Osteoblast (primary cell): Measurements from ENCODE around the gene CDK18. TPM values are rescaled to one million over a fixed set of nuclear protein-coding genes. Genes with fewer than 3 reads are reported as not detected.
A peak's percentile ranks its signal among the peaks of the same experiment; 100 is the strongest.

Experiments used
- DNase-seq: peaks from one replicate; pipeline ENCODE4 v3.0.0; 2011; ENCODE audit warnings: low spot score, mixed read lengths; ENCODE audit not compliant: insufficient read length; ENCODE audit errors: missing footprints
- H2AFZ ChIP-seq: 2 replicates; pipeline ENCODE4 v1.6.0; 2011; ENCODE audit warnings: mild to moderate bottlenecking, low read length
- H3K27ac ChIP-seq: 2 replicates; pipeline ENCODE4 v1.5.1; 2011; ENCODE audit warnings: mild to moderate bottlenecking, low read depth, low read length, moderate library complexity
- H3K27me3 ChIP-seq: 2 replicates; pipeline ENCODE4 v1.6.0; 2012; ENCODE audit warnings: mild to moderate bottlenecking, control low read depth, inconsistent platforms, low read length, moderate library complexity; ENCODE audit not compliant: insufficient read depth
- H3K36me3 ChIP-seq: 2 replicates; pipeline ENCODE4 v1.5.1; 2011; ENCODE audit warnings: mild to moderate bottlenecking, low read length, control low read depth, moderate library complexity; ENCODE audit not compliant: insufficient read depth
- H3K4me1 ChIP-seq: 2 replicates; pipeline ENCODE4 v1.5.1; 2011; ENCODE audit warnings: mild to moderate bottlenecking, low read length, control low read depth, moderate library complexity; ENCODE audit not compliant: insufficient read depth
- H3K4me2 ChIP-seq: 2 replicates; pipeline ENCODE4 v1.6.0; 2011; ENCODE audit warnings: mild to moderate bottlenecking, low read length; ENCODE audit not compliant: insufficient read depth
- H3K4me3 ChIP-seq: fragments of 200-600 bp; sonication (generic); 3 replicates; pipeline ENCODE4 v1.5.1; 2012; ENCODE audit warnings: mild to moderate bottlenecking, low read length, inconsistent platforms; ENCODE audit not compliant: insufficient read depth
- H3K79me2 ChIP-seq: 2 replicates; pipeline ENCODE4 v1.6.0; 2012; ENCODE audit warnings: mild to moderate bottlenecking, low read length, control low read depth, inconsistent platforms; ENCODE audit not compliant: insufficient read depth
- H3K9me3 ChIP-seq: 2 replicates; pipeline ENCODE4 v1.5.1; 2011; ENCODE audit warnings: low read depth, low read length, control low read depth
- H4K20me1 ChIP-seq: 2 replicates; pipeline ENCODE4 v1.6.0; 2012; ENCODE audit warnings: mild to moderate bottlenecking, low read length, control low read depth; ENCODE audit not compliant: insufficient read depth
- total RNA-seq: library from RNA; depleted of rRNA; stranded (reverse); fragments of >200 nt; gene quantifications from 2 replicates; pipeline ENCODE4 v1.2.3, GENCODE V29; 2012
- TF ChIP-seq, protein P1 (sequence below): IDR thresholded peaks from 2 replicates; pipeline ENCODE4 v1.5.1; 2011; ENCODE audit warnings: mild to moderate bottlenecking, low read depth, low read length, moderate library complexity; ENCODE audit errors: extremely low read depth

CDK18 gene
- total RNA-seq, 1 donor = 0.72 TPM

DNA sequence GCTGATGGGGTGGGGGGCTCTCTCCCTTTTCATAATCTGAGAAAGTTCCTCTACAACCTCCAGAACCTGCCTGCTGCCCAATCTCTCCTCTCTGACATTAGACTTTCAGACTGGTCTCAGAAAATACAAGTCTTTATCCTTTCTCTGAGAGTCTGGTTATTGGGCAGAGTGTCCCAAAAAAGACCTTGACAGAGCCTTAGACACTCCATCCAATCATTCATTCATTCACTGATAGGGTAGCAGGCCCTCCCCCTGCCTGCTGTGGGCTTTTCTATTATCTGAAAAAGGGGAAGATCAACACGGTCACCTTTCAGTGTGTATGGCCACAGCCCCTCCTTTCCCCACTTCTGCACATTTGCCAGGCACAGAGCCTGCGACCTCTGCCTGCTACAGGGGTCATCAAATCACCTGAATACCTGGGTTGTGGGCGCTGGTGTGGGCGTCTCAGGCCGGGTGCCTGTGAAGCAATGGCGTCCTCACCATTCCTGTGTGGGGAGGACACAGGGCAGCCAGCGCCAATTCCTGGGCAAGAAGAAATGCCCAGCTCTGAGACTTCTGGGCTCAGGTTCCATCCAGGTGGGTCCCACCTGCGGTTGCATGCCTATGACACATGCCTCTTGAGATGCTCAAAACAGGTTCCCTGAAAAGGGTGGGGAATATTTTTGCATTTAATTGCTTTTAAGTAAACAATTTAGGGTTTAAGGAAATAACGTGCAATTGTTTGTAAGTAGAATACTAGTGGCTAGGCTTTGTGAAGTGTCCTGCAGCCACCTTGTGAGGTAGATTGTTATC is 74.5 kb downstream of the CDK18 start:
- H3K79me2 ChIP-seq = no peaks in the 10 kb centered on the region
- H3K36me3 ChIP-seq = no peaks in the 10 kb centered on the region
- H3K4me3 ChIP-seq = no peak overlapping the region
- H3K9me3 ChIP-seq = no peaks in the 10 kb centered on the region
- no peak overlapping the region for H3K27ac ChIP-seq
- peaks cover 80% of the 10 kb centered on the region for H3K27me3 ChIP-seq
- H3K4me2 ChIP-seq = no peak overlapping the region
- H2AFZ ChIP-seq = no peak overlapping the region
- H3K4me1 ChIP-seq = no peaks in the 10 kb centered on the region
- H4K20me1 ChIP-seq = no peaks in the 10 kb centered on the region
- TF ChIP-seq, protein P1, sequence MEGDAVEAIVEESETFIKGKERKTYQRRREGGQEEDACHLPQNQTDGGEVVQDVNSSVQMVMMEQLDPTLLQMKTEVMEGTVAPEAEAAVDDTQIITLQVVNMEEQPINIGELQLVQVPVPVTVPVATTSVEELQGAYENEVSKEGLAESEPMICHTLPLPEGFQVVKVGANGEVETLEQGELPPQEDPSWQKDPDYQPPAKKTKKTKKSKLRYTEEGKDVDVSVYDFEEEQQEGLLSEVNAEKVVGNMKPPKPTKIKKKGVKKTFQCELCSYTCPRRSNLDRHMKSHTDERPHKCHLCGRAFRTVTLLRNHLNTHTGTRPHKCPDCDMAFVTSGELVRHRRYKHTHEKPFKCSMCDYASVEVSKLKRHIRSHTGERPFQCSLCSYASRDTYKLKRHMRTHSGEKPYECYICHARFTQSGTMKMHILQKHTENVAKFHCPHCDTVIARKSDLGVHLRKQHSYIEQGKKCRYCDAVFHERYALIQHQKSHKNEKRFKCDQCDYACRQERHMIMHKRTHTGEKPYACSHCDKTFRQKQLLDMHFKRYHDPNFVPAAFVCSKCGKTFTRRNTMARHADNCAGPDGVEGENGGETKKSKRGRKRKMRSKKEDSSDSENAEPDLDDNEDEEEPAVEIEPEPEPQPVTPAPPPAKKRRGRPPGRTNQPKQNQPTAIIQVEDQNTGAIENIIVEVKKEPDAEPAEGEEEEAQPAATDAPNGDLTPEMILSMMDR = no peak
- DNase-seq = peak; percentile 41

DNA sequence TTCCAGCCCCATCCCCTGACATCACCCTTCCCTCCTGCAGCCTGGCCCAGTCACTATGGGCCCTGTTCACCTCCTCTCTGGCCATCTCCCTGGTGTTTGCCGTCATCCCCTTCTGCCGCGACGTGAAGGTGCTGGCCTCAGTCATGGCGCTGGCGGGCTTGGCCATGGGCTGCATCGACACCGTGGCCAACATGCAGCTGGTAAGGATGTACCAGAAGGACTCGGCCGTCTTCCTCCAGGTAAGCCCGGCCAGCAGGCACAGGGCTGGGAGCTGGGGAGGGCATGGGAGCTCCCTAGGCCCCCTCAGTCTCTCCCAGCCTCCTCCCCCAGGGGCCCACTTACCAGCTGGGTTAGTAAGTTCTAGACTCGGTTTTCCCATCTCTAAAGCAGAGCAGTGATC is 75.2 kb downstream of the CDK18 start:
- H4K20me1 ChIP-seq = no peaks in the 10 kb centered on the region
- peak; percentile 58 for DNase-seq
- H3K36me3 ChIP-seq = no peaks in the 10 kb centered on the region
- no peak overlapping the region for H3K27ac ChIP-seq
- H3K4me1 ChIP-seq = no peaks in the 10 kb centered on the region
- H3K9me3 ChIP-seq = no peaks in the 10 kb centered on the region
- no peak overlapping the region for H2AFZ ChIP-seq
- H3K79me2 ChIP-seq = no peaks in the 10 kb centered on the region
- TF ChIP-seq, protein P1 = no peak
- no peak overlapping the region for H3K4me3 ChIP-seq
- H3K27me3 ChIP-seq = peaks cover 75% of the 10 kb centered on the region
- H3K4me2 ChIP-seq = no peak overlapping the region

DNA sequence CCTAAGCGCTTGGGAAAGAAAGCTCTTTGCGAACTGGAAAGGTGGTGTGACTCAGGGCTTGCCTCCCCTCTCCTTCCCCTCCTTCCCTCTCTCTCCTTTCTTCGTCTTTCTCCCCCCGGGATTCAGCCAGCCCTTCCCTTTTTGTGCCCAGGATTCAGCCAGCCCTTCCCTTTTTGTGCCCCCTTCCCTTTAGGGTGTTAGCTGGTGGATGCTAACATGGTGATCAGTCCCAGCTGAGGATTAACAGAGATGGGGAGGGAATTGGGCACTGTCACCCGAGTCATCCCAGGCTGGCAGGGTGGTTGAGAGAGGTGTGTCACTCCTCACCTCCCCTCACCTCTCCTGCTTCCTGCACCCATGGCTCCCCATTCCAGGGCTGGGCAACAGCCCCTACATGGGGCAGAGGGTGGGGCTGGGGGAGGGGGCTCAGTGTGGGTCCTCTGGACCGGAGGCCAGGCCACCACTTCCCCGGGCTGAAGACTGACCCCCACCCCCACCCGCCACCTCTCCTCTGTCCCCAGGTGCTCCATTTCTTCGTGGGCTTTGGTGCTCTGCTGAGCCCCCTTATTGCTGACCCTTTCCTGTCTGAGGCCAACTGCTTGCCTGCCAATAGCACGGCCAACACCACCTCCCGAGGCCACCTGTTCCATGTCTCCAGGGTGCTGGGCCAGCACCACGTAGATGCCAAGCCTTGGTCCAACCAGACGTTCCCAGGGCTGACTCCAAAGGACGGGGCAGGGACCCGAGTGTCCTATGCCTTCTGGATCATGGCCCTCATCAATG is 75.9 kb downstream of the CDK18 start:
- no peaks in the 10 kb centered on the region for H4K20me1 ChIP-seq
- no peaks in the 10 kb centered on the region for H3K4me1 ChIP-seq
- no peaks in the 10 kb centered on the region for H3K36me3 ChIP-seq
- TF ChIP-seq, protein P1 = no peak
- no peak overlapping the region for H3K27ac ChIP-seq
- H3K9me3 ChIP-seq = no peaks in the 10 kb centered on the region
- no peaks in the 10 kb centered on the region for H3K79me2 ChIP-seq
- peaks cover 69% of the 10 kb centered on the region for H3K27me3 ChIP-seq
- no peak overlapping the region for H3K4me3 ChIP-seq
- no peak overlapping the region for H2AFZ ChIP-seq
- DNase-seq = peak; percentile 51
- no peak overlapping the region for H3K4me2 ChIP-seq

DNA sequence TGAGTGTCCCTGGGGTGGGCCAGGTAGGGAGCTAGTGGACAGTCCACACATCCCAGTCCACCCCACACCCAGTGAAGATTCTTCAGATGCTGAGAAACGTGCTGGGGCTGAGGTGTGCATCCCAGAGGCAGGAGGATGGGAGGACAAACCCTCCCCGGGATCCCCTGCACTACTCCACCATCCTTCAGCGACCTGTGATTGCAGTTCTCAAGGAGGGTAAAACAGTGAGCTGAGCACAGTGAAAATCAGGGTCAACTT is 76.4 kb downstream of the CDK18 start:
- H3K27me3 ChIP-seq = peaks cover 64% of the 10 kb centered on the region
- H3K4me3 ChIP-seq = no peak overlapping the region
- H3K4me2 ChIP-seq = no peak overlapping the region
- no peaks in the 10 kb centered on the region for H4K20me1 ChIP-seq
- no peaks in the 10 kb centered on the region for H3K36me3 ChIP-seq
- TF ChIP-seq, protein P1 = no peak
- peak; percentile 50 for DNase-seq
- no peaks in the 10 kb centered on the region for H3K79me2 ChIP-seq
- H3K9me3 ChIP-seq = no peaks in the 10 kb centered on the region
- H2AFZ ChIP-seq = no peak overlapping the region
- H3K27ac ChIP-seq = no peak overlapping the region
- H3K4me1 ChIP-seq = no peaks in the 10 kb centered on the region
